Brain microvascular endothelial cell (primary cell): Measurements from ENCODE around the gene SLC12A9.

Experiments
- DNase-seq: peaks from one replicate; pipeline ENCODE4 v3.0.0-alpha.2; 2020
- H3K27ac ChIP-seq: fragments of 250-450 bp; sonication (Bioruptor Pico); 2 replicates; pipeline ENCODE4 v1.5.1; 2020; ENCODE audit warnings: mild to moderate bottlenecking, moderate library complexity
- H3K27me3 ChIP-seq: fragments of 250-450 bp; sonication (Bioruptor Pico); replicated peaks from 2 replicates; pipeline ENCODE4 v1.5.1; 2020; ENCODE audit warnings: mild to moderate bottlenecking
- H3K36me3 ChIP-seq: fragments of 250-450 bp; sonication (Bioruptor Pico); replicated peaks from 2 replicates; pipeline ENCODE4 v1.5.1; 2020; ENCODE audit warnings: mild to moderate bottlenecking
- H3K4me3 ChIP-seq: 2 replicates; pipeline ENCODE4 v1.5.1; 2011; ENCODE audit warnings: low read depth, mild to moderate bottlenecking, control low read depth, low read length, moderate library complexity
- CTCF ChIP-seq: IDR thresholded peaks from 2 replicates; pipeline ENCODE4 v1.5.1; 2011; ENCODE audit warnings: low read depth, mild to moderate bottlenecking, moderate library complexity, low read length, control low read depth, inconsistent platforms; ENCODE audit errors: missing control alignments
- in situ Hi-C: cut with HindIII; loops from 2 replicates; pipeline ENCODE4 v1.10.0; 2017; ENCODE audit warnings: low sequenced_read_pairs, low pct_ligation_motif_present

SLC12A9 gene

GRCh38 chr7:100888988-100889750, 36.7 kb downstream of the SLC12A9 start, which contains the start of gene UFSP1:
UFSP1 (minus strand) TSS chr7:100889715; CDS start chr7:100889271, 444 bp downstream.
- H3K27ac ChIP-seq, result peak within 1 kb of the TSS; percentile 74
- no peak for DNase-seq

GRCh38 chr7:100890653-100891567, 38.4 kb downstream of the SLC12A9 start:
- Histone ChIP-seq H3K27me3 (peaks cover 7% of the 10 kb centered on the region), H3K27ac (peak overlapping the region; percentile 60), H3K4me3 (peak overlapping the region; percentile 54), H3K36me3 (peaks cover 29% of the 10 kb centered on the region)
- no peak for TF ChIP-seq CTCF
- in situ Hi-C loops, result no loop called here
- DNase-seq, result no peak

More at GRCh38 chr7:100888988-100889750, 36.7 kb downstream of the SLC12A9 start, which contains the start of gene UFSP1:
- Histone ChIP-seq H3K27me3 (no peaks in the 10 kb centered on the region), H3K4me3 (peak within 1 kb of the TSS; percentile 69), H3K36me3 (peaks cover 46% of the 10 kb centered on the region)
- in situ Hi-C loops, result no loop called here
- TF ChIP-seq CTCF, result no peak

- no peak overlapping the region for H3K27ac ChIP-seq
- in situ Hi-C loops, result no loop called here
- no peak for DNase-seq
These were observed 39.2 kb downstream of the SLC12A9 start for GRCh38 chr7:100891568-100892247.

GRCh38 chr7:100892364-100893317, 40.1 kb downstream of the SLC12A9 start:
- H3K4me3 ChIP-seq, result no peak overlapping the region
- TF ChIP-seq CTCF, result no peak
- no peak overlapping the region for H3K27ac ChIP-seq
- H3K27me3 ChIP-seq, result peaks cover 15% of the 10 kb centered on the region
- no peak for DNase-seq
- in situ Hi-C loops, result no loop called here
- peaks cover 12% of the 10 kb centered on the region for H3K36me3 ChIP-seq

More at GRCh38 chr7:100891568-100892247, 39.2 kb downstream of the SLC12A9 start:
- no peak for TF ChIP-seq CTCF
- H3K27me3 ChIP-seq, result peaks cover 15% of the 10 kb centered on the region
- H3K4me3 ChIP-seq, result no peak overlapping the region
- H3K36me3 ChIP-seq, result peaks cover 21% of the 10 kb centered on the region

- peaks cover 4% of the 10 kb centered on the region for H3K36me3 ChIP-seq
- H3K27ac ChIP-seq, result no peak overlapping the region
- H3K27me3 ChIP-seq, result peaks cover 15% of the 10 kb centered on the region
- DNase-seq, result no peak
- in situ Hi-C loops, result no loop called here
- no peak overlapping the region for H3K4me3 ChIP-seq
- TF ChIP-seq CTCF, result no peak
These were observed 40.9 kb downstream of the SLC12A9 start for GRCh38 chr7:100893318-100893895.
